GM18868 (cell line): ENCODE results near the gene DCLRE1A.
"Not testable (repeated sequence)": the region's sequence is repeated elsewhere in the genome, so short reads cannot be mapped to it uniquely, and the experiment has no call there.

Source experiments
- ATAC-seq: cut with Tn5 transposase; IDR thresholded peaks from one replicate; pipeline ENCODE4 v1.9.1; 2021; ENCODE audit warnings: mild to moderate bottlenecking, moderate library complexity; ENCODE audit not compliant: unreplicated experiment

The DCLRE1A gene

DNA sequence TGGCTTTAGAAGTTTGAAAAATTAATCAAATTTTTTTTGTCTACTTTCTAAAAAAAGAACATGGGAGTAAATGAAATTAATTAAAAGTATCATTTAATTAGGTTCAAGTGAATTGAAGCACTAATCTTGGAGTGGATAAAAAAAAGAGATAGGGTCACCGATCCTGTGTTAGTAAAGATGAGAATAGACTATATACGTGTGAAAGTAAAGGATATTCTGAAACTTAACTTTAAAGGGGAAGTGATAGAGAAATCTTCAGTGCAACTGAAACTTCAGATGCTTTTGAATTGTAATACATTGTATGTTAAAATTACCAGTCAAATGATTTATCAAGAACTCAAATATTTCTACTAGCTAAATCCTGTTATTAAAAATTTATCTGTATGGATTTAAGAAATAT lies 5.4 kb upstream of the DCLRE1A start:
- peak; percentile 45 for ATAC-seq

GRCh38 chr10:113858541-113858940 lies 4.7 kb upstream of the DCLRE1A start:
- no peak for ATAC-seq

DNA sequence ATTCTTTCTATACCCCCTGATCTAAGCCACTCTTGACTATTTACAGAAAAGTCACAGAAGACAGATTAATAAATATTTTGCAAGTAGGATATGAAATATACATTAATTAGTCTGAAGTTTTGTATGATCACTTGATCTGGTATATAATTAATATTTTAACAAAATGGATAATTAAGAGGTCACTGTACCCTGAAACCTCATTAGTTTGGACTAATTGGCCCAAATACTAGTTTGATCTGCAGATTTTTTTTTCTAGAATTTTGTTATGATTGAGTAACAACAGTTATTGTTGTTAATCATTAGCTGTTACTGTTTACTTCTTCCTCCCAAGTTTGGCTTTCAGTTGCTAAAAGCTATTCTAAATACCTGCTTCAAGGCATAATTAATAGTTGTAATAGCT lies 3.3 kb upstream of the DCLRE1A start:
- no peak for ATAC-seq

GRCh38 chr10:113856563-113856962 lies 2.7 kb upstream of the DCLRE1A start:
- ATAC-seq: no peak

- ATAC-seq: peak; percentile 38
Measured at GRCh38 chr10:113854761-113855588, 1.1 kb upstream of the DCLRE1A start.

GRCh38 chr10:113853578-113854012 lies 287 bp downstream of the DCLRE1A start:
- ATAC-seq: no peak

DNA sequence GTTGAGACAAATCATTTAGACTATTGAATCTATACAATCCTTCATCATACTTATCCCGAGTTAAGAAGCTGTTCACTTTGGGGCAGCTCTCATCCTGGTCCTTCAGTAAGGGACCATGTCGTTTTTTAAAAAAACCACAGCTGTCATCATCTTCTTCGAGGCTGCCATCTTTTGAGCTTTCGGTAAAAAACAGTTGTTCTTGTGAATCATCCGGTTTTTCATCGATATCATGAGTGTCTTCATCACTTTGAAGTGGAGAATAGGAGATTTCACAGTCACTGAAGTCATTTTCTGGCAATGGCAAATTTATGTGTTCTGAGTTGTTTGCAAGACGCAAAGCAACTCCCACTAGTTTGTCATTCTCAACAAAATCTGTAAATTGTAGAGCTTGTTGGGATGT lies 3.9 kb downstream of the DCLRE1A start:
- no peak for ATAC-seq

GRCh38 chr10:113849140-113849803 lies 4.6 kb downstream of the DCLRE1A start:
- ATAC-seq: no peak

- ATAC-seq: no peak
Measured at GRCh38 chr10:113846036-113846435, 7.8 kb downstream of the DCLRE1A start.

- ATAC-seq: no peak
Measured at GRCh38 chr10:113843972-113844485, 9.9 kb downstream of the DCLRE1A start.

GRCh38 chr10:113842171-113842570 lies 11.7 kb downstream of the DCLRE1A start:
- no peak for ATAC-seq

- not testable (repeated sequence) for ATAC-seq
Measured at GRCh38 chr10:113828567-113828966, 25.3 kb downstream of the DCLRE1A start.

DNA sequence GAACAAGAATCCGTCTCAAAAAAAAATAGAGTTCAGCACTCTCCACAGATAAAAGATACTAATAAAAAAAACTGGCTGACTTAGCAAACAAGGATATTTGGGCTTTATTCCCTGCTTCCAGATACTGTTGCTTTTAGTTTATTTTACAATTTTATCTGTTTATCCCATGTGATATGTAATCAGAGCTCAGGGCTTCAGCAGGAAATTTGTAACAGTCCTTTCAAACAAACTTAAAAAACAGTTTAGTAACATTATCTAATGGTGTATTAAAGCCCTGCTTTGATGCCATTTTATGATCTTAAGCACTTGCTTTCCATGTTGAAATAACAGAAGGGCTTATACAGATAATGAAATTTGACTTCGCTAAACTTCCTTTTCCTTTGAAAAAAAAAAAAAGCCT lies 28.1 kb downstream of the DCLRE1A start:
- no peak for ATAC-seq

GRCh38 chr10:113823389-113823788 lies 30.5 kb downstream of the DCLRE1A start:
- ATAC-seq: no peak

- no peak for ATAC-seq
Measured at GRCh38 chr10:113822174-113822573, 31.7 kb downstream of the DCLRE1A start.

DNA sequence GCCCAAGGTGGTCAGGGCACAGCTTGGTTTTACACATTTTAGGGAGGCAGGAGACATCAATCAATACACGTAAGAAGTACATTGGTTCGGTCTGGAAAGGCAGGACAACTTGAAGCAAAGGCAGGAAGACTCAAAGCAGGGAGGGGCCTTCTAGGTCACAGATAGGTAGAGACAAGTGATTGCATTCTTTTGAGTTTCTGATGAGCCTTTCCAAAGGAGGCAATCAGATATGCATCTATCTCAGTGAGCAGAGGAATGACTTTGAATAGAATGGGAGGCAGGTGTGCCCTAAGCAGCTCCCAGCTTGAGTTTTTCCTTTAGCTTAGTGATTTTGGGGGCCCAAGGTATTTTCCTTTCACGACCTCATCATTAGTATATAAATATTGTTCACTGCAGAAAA lies 32.6 kb downstream of the DCLRE1A start:
- not testable (repeated sequence) for ATAC-seq

- ATAC-seq: no peak
Measured at GRCh38 chr10:113820507-113820906, 33.4 kb downstream of the DCLRE1A start.

DNA sequence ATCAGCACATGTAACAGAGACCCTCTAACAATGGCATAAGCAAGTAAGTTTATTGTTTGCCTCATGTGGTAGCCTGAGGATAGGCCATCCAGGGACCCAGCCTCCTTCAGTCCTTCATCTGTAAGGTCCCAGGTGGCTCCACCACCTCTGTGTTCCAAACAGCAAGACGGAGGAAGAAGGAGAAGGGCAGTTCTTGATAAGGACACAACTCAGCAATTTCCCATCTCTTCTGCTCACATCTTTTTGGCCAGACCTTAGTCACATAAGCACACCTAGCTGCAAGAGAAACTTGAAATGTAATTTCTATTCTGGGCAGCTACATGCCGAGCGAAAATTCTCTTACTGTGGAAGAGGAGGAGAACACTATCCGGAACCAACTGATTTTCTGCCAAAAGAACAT lies 33.9 kb downstream of the DCLRE1A start:
- ATAC-seq: no peak

DNA sequence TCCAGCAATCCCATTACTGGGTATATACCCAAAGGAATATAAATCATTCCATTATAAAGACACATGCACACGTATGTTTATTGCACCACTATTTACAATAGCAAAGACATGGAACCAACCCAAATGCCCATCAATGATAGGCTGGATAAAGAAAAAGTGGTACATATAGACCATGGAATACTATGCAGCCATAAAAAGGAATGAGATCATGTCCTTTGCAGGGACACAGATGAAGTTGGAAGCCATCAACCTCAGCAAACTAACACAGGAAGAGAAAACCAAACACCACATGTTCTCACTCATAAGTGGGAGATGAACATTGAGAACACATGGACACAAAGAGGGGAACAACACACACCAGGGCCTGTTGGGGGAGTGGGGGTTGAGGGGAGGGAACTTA lies 39.2 kb downstream of the DCLRE1A start:
- ATAC-seq: not testable (repeated sequence)

DNA sequence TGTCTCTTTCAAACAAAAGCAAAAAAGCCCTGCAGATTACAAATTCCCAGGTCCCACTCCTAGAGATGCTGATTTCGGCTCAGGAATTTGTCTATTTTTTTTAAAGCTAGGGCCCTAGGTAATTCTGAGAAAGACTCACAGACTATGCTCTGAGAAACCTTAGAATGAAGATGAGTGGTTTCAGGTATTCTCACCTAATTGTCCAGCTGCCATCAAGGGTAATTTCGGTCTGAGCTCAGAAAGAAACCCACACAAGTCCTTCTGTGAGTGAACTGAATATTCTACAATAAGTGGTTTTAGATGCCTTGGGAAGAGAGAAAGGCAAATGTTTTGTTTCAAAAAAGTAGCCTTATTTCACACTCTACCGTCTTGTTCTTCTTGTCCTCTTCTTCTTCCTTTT lies 45.7 kb downstream of the DCLRE1A start:
- no peak for ATAC-seq

GRCh38 chr10:113806503-113806902 lies 47.4 kb downstream of the DCLRE1A start:
- no peak for ATAC-seq

GRCh38 chr10:113802997-113803396 lies 50.9 kb downstream of the DCLRE1A start:
- ATAC-seq: no peak
